ENCODE measurements around the gene LUC7L3.

Gene LUC7L3

GRCh38 chr17:50749245-50749644, 29.8 kb downstream of the LUC7L3 start:
- in situ Hi-C loops (cut with HindIII; ENCODE audit: low sequenced_read_pairs), result no loop called here

- in situ Hi-C loops (cut with HindIII; ENCODE audit: low sequenced_read_pairs), result no loop called here
Measured at GRCh38 chr17:50754521-50754920, 35.1 kb downstream of the LUC7L3 start.

GRCh38 chr17:50758524-50758923, 39.1 kb downstream of the LUC7L3 start:
- in situ Hi-C loops (cut with HindIII; ENCODE audit: low sequenced_read_pairs), result no loop called here

- in situ Hi-C loops (cut with HindIII; ENCODE audit: low sequenced_read_pairs), result no loop called here
Measured at GRCh38 chr17:50758989-50759544, 39.7 kb downstream of the LUC7L3 start.

GRCh38 chr17:50762177-50762576, 42.8 kb downstream of the LUC7L3 start:
- in situ Hi-C loops (cut with HindIII; ENCODE audit: low sequenced_read_pairs), result loop anchor here (5.0 kb wide), 1 partner anchor 60 kb away; no protein-coding TSS in a partner anchor

GRCh38 chr17:50763716-50764475, 44.5 kb downstream of the LUC7L3 start:
- in situ Hi-C loops (cut with HindIII; ENCODE audit: low sequenced_read_pairs), result loop anchor here (5.0 kb wide), 1 partner anchor 62 kb away; no protein-coding TSS in a partner anchor

GRCh38 chr17:50764734-50765149, 45.3 kb downstream of the LUC7L3 start:
- in situ Hi-C loops (cut with HindIII; ENCODE audit: low sequenced_read_pairs), result loop anchor here (5.0 kb wide), 1 partner anchor 62 kb away; no protein-coding TSS in a partner anchor

- in situ Hi-C loops (cut with HindIII; ENCODE audit: low sequenced_read_pairs), result no loop called here
Measured at GRCh38 chr17:50765454-50766221, 46.2 kb downstream of the LUC7L3 start.

GRCh38 chr17:50766222-50767023, 47.0 kb downstream of the LUC7L3 start:
- in situ Hi-C loops (cut with HindIII; ENCODE audit: low sequenced_read_pairs), result no loop called here

- in situ Hi-C loops (cut with HindIII; ENCODE audit: low sequenced_read_pairs), result no loop called here
Measured at GRCh38 chr17:50767030-50767429, 47.6 kb downstream of the LUC7L3 start.

GRCh38 chr17:50767446-50767845, 48.0 kb downstream of the LUC7L3 start, which contains the start of gene ANKRD40CL:
Gene ANKRD40CL (minus strand): TSS chr17:50767518. CDS start chr17:50766913, 605 bp downstream.
- in situ Hi-C loops (cut with HindIII; ENCODE audit: low sequenced_read_pairs), result no loop called here

- in situ Hi-C loops (cut with HindIII; ENCODE audit: low sequenced_read_pairs), result no loop called here
Measured at GRCh38 chr17:50768346-50768761, 49.0 kb downstream of the LUC7L3 start.

GRCh38 chr17:50769884-50770283, 50.5 kb downstream of the LUC7L3 start:
- in situ Hi-C loops (cut with HindIII; ENCODE audit: low sequenced_read_pairs), result no loop called here

GRCh38 chr17:50770346-50770745, 50.9 kb downstream of the LUC7L3 start:
- in situ Hi-C loops (cut with HindIII; ENCODE audit: low sequenced_read_pairs), result no loop called here

GRCh38 chr17:50771991-50772785, 52.8 kb downstream of the LUC7L3 start:
- in situ Hi-C loops (cut with HindIII; ENCODE audit: low sequenced_read_pairs), result no loop called here

GRCh38 chr17:50774225-50774803, 54.9 kb downstream of the LUC7L3 start:
- in situ Hi-C loops (cut with HindIII; ENCODE audit: low sequenced_read_pairs), result no loop called here

- in situ Hi-C loops (cut with HindIII; ENCODE audit: low sequenced_read_pairs), result no loop called here
Measured at GRCh38 chr17:50775926-50776325, 56.5 kb downstream of the LUC7L3 start.

GRCh38 chr17:50778471-50778870, 59.1 kb downstream of the LUC7L3 start:
- in situ Hi-C loops (cut with HindIII; ENCODE audit: low sequenced_read_pairs), result no loop called here

- in situ Hi-C loops (cut with HindIII; ENCODE audit: low sequenced_read_pairs), result no loop called here
Measured at GRCh38 chr17:50778988-50779387, 59.6 kb downstream of the LUC7L3 start.
